AG09309 (cell line): Measurements from ENCODE around the gene PTGDS.

Experiments used
- DNase-seq: peaks from one replicate; pipeline ENCODE4 v3.0.0-alpha.2; 2010; ENCODE audit warnings: low read depth
- H3K4me3 ChIP-seq: 2 replicates; pipeline ENCODE4 v1.5.1; 2011; ENCODE audit warnings: mild to moderate bottlenecking, low read depth, low read length, moderate library complexity; ENCODE audit not compliant: control insufficient read depth
- TF ChIP-seq, protein P1 (sequence below): IDR thresholded peaks from 2 replicates; pipeline ENCODE4 v1.5.1; 2011; ENCODE audit warnings: mild to moderate bottlenecking, low read depth, low read length, inconsistent platforms; ENCODE audit not compliant: insufficient read depth, control insufficient read depth; ENCODE audit errors: missing control alignments

The PTGDS gene

GRCh38 chr9:137018761-137019559 is 41.7 kb downstream of the PTGDS start:
- H3K4me3 ChIP-seq = no peak overlapping the region
- TF ChIP-seq, protein P1, sequence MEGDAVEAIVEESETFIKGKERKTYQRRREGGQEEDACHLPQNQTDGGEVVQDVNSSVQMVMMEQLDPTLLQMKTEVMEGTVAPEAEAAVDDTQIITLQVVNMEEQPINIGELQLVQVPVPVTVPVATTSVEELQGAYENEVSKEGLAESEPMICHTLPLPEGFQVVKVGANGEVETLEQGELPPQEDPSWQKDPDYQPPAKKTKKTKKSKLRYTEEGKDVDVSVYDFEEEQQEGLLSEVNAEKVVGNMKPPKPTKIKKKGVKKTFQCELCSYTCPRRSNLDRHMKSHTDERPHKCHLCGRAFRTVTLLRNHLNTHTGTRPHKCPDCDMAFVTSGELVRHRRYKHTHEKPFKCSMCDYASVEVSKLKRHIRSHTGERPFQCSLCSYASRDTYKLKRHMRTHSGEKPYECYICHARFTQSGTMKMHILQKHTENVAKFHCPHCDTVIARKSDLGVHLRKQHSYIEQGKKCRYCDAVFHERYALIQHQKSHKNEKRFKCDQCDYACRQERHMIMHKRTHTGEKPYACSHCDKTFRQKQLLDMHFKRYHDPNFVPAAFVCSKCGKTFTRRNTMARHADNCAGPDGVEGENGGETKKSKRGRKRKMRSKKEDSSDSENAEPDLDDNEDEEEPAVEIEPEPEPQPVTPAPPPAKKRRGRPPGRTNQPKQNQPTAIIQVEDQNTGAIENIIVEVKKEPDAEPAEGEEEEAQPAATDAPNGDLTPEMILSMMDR = no peak
- no peak for DNase-seq

DNA sequence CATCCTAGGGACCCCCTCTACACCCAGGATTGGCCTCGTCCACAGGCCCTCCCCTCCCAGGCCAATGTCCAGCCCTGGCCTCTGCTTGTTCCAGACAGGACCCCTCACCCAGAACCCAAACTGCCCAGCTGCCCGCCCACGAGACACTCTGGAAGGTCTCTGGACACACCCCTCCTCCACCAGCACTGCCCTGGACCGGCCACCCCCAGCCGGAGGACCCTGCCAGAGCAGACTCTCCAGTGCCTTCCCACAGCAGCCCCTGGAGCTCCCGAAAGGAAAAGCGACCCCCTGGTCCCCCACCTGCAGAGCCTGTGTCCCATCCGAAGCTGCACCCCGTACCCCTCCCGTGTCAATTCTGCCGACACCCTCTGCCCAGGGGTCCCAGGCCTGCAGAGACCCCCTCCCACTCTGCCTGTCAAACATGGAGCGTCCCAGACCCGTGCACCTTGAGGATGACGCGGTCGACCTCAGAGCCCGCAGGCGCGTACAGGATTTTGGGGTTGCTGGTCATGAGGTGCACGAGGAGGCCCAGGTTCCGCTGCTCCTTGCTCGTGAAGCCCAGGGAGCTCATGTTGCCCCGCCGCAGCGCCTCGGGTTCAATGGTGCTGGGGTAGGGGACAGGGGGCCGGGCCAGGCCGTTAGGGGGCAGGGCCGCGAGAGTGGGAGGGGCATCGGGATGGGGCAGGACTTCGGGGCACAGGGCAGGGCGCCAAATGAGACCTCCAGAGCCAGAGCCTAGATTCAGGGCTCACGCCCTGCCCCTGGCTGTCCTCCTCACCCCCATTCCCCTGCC is 42.8 kb downstream of the PTGDS start:
- TF ChIP-seq, protein P1 = no peak
- H3K4me3 ChIP-seq = no peak overlapping the region

GRCh38 chr9:137020771-137021567 is 43.7 kb downstream of the PTGDS start:
- no peak overlapping the region for H3K4me3 ChIP-seq
- TF ChIP-seq, protein P1 = no peak
- no peak for DNase-seq

More for the DNA sequence above, 42.8 kb downstream of the PTGDS start:
- no peak for DNase-seq

GRCh38 chr9:137021568-137021978 is 44.3 kb downstream of the PTGDS start:
- TF ChIP-seq, protein P1 = no peak
- no peak for DNase-seq
- H3K4me3 ChIP-seq = no peak overlapping the region

DNA sequence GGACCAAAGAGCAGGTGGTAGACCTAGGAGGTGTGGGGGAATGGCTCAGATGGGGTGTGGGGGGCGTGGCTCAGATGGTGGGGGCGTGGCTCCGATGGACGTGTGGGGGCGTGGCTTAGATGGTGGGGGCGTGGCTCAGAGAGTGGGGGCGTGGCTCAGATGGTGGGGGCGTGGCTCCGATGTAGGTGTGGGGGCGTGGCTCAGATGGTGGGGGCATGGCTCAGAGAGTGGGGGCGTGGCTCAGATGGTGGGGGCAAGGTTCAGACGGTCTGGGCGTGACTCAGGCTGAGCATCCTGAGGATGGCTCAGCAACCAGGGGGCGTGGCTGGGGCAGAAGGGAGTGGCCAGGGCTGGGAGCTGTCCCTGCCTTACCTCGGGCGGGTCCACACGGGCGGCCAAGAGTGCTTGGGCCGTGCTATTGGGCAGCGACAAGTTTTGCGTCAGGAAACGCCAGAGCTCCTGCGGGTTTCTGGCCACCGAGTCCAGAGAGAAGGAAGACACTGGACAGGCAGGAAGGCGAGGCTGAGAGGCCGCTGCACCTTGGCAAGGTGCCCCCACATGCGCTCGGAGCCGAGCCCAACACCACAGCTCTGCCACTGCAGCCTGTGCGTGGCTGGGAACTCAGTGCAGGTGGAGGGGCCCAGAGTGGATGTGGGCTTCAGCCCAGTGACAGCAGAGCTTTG is 44.8 kb downstream of the PTGDS start:
- no peak overlapping the region for H3K4me3 ChIP-seq
- TF ChIP-seq, protein P1 = no peak
- DNase-seq = no peak

DNA sequence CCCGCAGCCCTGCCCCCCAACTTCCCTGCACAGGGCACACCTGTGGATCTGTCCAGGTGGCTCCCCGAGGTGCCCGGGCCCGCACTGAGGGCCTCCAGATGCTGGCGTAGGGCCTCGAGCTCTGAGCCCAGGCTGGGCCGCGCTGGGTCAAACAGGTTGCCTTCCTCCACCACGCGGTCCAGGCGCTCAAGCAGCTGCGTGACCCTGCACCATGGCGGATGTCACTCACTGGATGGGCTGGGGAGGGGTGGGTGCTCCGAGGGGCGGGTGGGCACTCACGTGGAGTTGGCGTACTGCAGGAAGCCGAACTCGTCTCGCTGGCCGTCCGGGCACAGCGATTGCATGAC is 45.3 kb downstream of the PTGDS start:
- H3K4me3 ChIP-seq = no peak overlapping the region
- TF ChIP-seq, protein P1 = no peak
- DNase-seq = no peak
